Cardiac muscle cell (in vitro differentiated cells and primary cell): Measurements from ENCODE around the gene XDH. TPM values are rescaled to one million over a fixed set of nuclear protein-coding genes. Genes with fewer than 3 reads are reported as not detected.

Experiments
- DNase-seq, 2 donors: peaks; one replicate each; pipeline versions ENCODE4 v3.0.0 to v3.0.0-alpha.2; 2010 to 2017; ENCODE audit warnings: low read depth in 1 of 2, low spot score in 1 of 2
- H3K27ac ChIP-seq: fragments of 200-600 bp; sonication (generic); 2 replicates; pipeline ENCODE4 v1.5.1; 2016
- H3K27me3 ChIP-seq: fragments of 200-600 bp; sonication (generic); 2 replicates; pipeline ENCODE4 v1.6.0; 2016; ENCODE audit warnings: control low read depth
- H3K36me3 ChIP-seq: fragments of 200-600 bp; sonication (generic); 2 replicates; pipeline ENCODE4 v1.5.1; 2016; ENCODE audit warnings: control low read depth
- H3K4me1 ChIP-seq: fragments of 200-600 bp; sonication (generic); 2 replicates; pipeline ENCODE4 v1.8.1; 2017; ENCODE audit warnings: low read depth, mild to moderate bottlenecking, mixed run types
- H3K4me3 ChIP-seq: fragments of 200-600 bp; sonication (generic); 2 replicates; pipeline ENCODE4 v1.5.1; 2016; ENCODE audit warnings: mild to moderate bottlenecking
- H3K9me3 ChIP-seq: fragments of 200-600 bp; sonication (generic); 2 replicates; pipeline ENCODE4 v1.5.1; 2017; ENCODE audit warnings: low read depth, mild to moderate bottlenecking, control low read depth
- CTCF ChIP-seq: IDR thresholded peaks from 2 replicates; pipeline ENCODE4 v1.5.1; 2012; ENCODE audit warnings: low read depth, mild to moderate bottlenecking, low read length
- polyA plus RNA-seq: library from polyadenylated mRNA; unstranded; fragments of >200 nt; fragmentation: Nextera tagmentation; extraction: Ambion mirVana; gene quantifications from 2 replicates; pipeline ENCODE4 v1.2.1, GENCODE V29; 2016
- total RNA-seq: library from RNA; depleted of rRNA; stranded (reverse); fragments of >200 nt; gene quantifications from 2 replicates; pipeline ENCODE4 v1.2.3, GENCODE V29; 2016

XDH gene
- total and polyA plus RNA-seq, 2 experiments from 2014 or later: 0.17 to 0.69 TPM

GRCh38 chr2:31383471-31384153, 30.9 kb downstream of the XDH start:
- H3K36me3 ChIP-seq: no peaks in the 10 kb centered on the region
- H3K27me3 ChIP-seq: no peaks in the 10 kb centered on the region
- DNase-seq: peak in 1 of 2 donors; percentile 17
- H3K27ac ChIP-seq: no peak overlapping the region
- no peak for TF ChIP-seq CTCF
- H3K9me3 ChIP-seq: no peaks in the 10 kb centered on the region
- H3K4me3 ChIP-seq: no peak overlapping the region
- H3K4me1 ChIP-seq: no peaks in the 10 kb centered on the region

GRCh38 chr2:31382452-31383120, 32.0 kb downstream of the XDH start:
- no peak overlapping the region for H3K27ac ChIP-seq
- no peaks in the 10 kb centered on the region for H3K4me1 ChIP-seq
- H3K27me3 ChIP-seq: no peaks in the 10 kb centered on the region
- no peaks in the 10 kb centered on the region for H3K9me3 ChIP-seq
- H3K4me3 ChIP-seq: no peak overlapping the region
- peak in 1 of 2 donors; percentile 26 for DNase-seq
- H3K36me3 ChIP-seq: no peaks in the 10 kb centered on the region
- no peak for TF ChIP-seq CTCF

DNA sequence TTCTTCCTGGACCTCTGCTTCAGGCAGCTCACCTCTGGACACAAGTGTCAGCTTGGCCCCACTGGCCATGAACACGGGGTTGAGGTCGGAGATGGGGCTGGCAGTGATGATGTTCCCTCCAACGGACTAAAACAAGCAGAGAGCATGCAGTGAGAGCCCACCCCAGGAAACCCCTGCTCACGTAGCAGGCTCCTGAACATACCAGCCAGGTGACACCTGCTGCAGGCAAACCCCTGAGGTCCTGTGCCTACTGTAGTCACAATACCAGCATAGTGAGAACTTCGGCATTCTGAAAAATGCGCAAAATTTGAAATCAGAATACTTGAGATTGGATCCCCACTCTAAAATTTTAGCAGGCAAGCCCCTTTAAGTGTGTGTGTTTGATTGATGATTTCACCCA, 32.9 kb downstream of the XDH start:
- no peak overlapping the region for H3K27ac ChIP-seq
- no peaks in the 10 kb centered on the region for H3K4me1 ChIP-seq
- no peak for DNase-seq
- no peak overlapping the region for H3K4me3 ChIP-seq
- no peaks in the 10 kb centered on the region for H3K36me3 ChIP-seq
- TF ChIP-seq CTCF: no peak
- H3K27me3 ChIP-seq: no peaks in the 10 kb centered on the region
- no peaks in the 10 kb centered on the region for H3K9me3 ChIP-seq

DNA sequence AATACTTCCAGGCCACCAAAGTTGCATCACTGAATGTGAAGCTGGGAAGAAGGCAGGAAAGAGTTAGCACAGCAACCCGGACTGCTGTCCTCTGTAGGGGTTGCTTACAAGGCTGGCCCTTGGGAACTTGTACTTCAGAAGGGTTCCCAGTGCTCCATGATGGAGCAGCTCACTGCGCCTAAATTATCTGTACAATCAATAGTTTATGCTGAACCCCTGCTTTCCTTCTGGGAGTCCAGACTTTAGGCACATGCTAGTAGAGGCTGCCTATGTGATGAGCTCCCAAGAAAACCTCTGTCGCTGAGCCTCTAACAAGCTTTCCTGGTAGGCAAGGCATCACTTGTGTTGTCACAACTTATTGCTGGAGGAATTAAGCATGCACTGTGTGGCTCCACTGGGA, 34.3 kb downstream of the XDH start:
- TF ChIP-seq CTCF: no peak
- Histone ChIP-seq H3K27ac (no peak overlapping the region), H3K27me3 (no peaks in the 10 kb centered on the region), H3K4me1 (no peaks in the 10 kb centered on the region), H3K36me3 (no peaks in the 10 kb centered on the region), H3K9me3 (no peaks in the 10 kb centered on the region), H3K4me3 (no peak overlapping the region)
- DNase-seq: no peak

DNA sequence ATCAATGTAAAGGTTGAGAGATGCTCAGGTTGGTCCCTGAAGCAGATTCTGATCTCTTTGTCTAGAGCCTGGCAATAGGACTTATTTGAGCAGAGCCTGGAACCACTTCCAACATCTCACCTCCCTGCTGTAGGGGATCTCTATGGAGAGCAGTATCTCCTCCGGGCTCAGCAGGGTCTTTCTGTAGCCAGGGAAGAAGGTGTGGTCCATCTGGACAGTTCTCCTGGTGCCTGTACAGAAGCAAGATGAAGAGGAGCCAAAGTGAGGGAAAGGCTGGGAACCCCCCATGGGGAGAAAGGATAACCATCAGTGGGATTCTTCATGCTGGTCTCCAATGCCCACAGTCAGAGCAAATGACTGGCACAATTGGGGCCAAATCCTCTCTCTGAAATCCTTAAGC, 34.8 kb downstream of the XDH start:
- DNase-seq: no peak
- no peak overlapping the region for H3K4me3 ChIP-seq
- H3K9me3 ChIP-seq: no peaks in the 10 kb centered on the region
- H3K4me1 ChIP-seq: no peaks in the 10 kb centered on the region
- H3K27me3 ChIP-seq: no peaks in the 10 kb centered on the region
- no peak for TF ChIP-seq CTCF
- no peaks in the 10 kb centered on the region for H3K36me3 ChIP-seq
- no peak overlapping the region for H3K27ac ChIP-seq
